Measurements from ENCODE around the gene PPP2R3B.

DNA sequence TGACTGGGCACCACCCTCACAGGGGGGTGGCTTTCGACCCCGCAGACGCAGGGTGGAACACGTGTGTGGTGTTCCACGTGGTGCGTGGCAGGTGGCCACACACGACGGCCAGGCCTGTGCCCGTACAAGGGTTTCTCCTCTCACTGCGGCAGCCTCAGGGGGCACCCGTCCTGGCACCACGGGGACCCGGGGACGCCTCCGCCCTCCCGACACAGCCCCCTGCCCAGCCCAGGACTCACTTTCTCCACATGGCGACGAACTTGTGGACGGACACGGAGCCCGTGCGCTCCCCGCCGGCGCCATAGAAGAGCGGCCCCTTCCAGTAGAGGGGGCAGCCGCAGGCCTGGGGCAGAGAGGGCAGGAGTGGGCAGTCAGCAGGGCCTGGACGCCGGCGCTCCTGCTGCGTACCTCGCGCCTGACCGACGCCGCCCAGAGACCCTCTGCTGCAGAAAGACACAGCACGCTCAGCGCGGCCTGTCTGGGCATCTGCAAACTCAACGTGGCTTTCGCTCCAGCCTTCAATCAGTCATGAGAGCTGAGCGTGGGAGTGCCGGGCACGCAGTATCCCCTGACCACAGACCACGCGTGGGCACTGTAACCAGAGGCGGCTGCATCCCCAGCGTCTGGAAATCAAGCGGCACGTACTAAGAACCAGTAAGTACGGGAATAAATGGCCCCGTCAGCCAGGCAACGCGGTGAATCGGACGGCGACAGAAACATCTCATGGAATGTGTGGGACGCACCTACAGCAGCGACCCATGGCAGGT is 39.2 kb downstream of the PPP2R3B start:
- TF ChIP-seq, protein P1, sequence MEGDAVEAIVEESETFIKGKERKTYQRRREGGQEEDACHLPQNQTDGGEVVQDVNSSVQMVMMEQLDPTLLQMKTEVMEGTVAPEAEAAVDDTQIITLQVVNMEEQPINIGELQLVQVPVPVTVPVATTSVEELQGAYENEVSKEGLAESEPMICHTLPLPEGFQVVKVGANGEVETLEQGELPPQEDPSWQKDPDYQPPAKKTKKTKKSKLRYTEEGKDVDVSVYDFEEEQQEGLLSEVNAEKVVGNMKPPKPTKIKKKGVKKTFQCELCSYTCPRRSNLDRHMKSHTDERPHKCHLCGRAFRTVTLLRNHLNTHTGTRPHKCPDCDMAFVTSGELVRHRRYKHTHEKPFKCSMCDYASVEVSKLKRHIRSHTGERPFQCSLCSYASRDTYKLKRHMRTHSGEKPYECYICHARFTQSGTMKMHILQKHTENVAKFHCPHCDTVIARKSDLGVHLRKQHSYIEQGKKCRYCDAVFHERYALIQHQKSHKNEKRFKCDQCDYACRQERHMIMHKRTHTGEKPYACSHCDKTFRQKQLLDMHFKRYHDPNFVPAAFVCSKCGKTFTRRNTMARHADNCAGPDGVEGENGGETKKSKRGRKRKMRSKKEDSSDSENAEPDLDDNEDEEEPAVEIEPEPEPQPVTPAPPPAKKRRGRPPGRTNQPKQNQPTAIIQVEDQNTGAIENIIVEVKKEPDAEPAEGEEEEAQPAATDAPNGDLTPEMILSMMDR (IDR thresholded peaks at IDR 0.05), result no peak
- no peak for TF ChIP-seq POLR2A (IDR thresholded peaks at IDR 0.05)

Measured in Peyer's patch (tissue), 4 donors.